GM21390 (cell line): ENCODE measurements around the gene SOX9.

Source experiments
- ATAC-seq: cut with Tn5 transposase; IDR thresholded peaks from one replicate; pipeline ENCODE4 v1.9.1; 2021; ENCODE audit not compliant: unreplicated experiment

The SOX9 gene

GRCh38 chr17:72120642-72121163 is at the start of gene SOX9:
TSS of gene SOX9 (plus strand) at chr17:72121020. CDS start at chr17:72121392, 372 bp downstream.
- ATAC-seq: peak; percentile 74

- ATAC-seq: no peak
These were observed 49.5 kb upstream of the SOX9 start for GRCh38 chr17:72071330-72071729.

GRCh38 chr17:72075995-72076677 is 44.7 kb upstream of the SOX9 start:
- ATAC-seq: no peak

- no peak for ATAC-seq
These were observed 44.2 kb upstream of the SOX9 start for GRCh38 chr17:72076678-72077030.

- ATAC-seq: no peak
These were observed 43.4 kb upstream of the SOX9 start for GRCh38 chr17:72077326-72077960.

GRCh38 chr17:72079700-72080099 is 41.1 kb upstream of the SOX9 start:
- no peak for ATAC-seq

GRCh38 chr17:72087876-72088275 is 32.9 kb upstream of the SOX9 start:
- ATAC-seq: no peak

GRCh38 chr17:72089453-72089987 is 31.3 kb upstream of the SOX9 start:
- ATAC-seq: no peak

- ATAC-seq: no peak
These were observed 30.7 kb upstream of the SOX9 start for GRCh38 chr17:72090108-72090507.

- ATAC-seq: no peak
These were observed 28.0 kb upstream of the SOX9 start for GRCh38 chr17:72092710-72093322.

- ATAC-seq: no peak
These were observed 27.1 kb upstream of the SOX9 start for GRCh38 chr17:72093707-72094106.

- no peak for ATAC-seq
These were observed 25.5 kb upstream of the SOX9 start for GRCh38 chr17:72095316-72095715.

- no peak for ATAC-seq
These were observed 23.7 kb upstream of the SOX9 start for GRCh38 chr17:72097144-72097543.

GRCh38 chr17:72099919-72100318 is 20.9 kb upstream of the SOX9 start:
- no peak for ATAC-seq

GRCh38 chr17:72100470-72100869 is 20.4 kb upstream of the SOX9 start:
- ATAC-seq: no peak

GRCh38 chr17:72101526-72101925 is 19.3 kb upstream of the SOX9 start:
- no peak for ATAC-seq

- no peak for ATAC-seq
These were observed 18.5 kb upstream of the SOX9 start for GRCh38 chr17:72102366-72102765.

- ATAC-seq: no peak
These were observed 16.5 kb upstream of the SOX9 start for GRCh38 chr17:72104164-72104862.

GRCh38 chr17:72104863-72105234 is 16.0 kb upstream of the SOX9 start:
- no peak for ATAC-seq

- ATAC-seq: no peak
These were observed 13.7 kb upstream of the SOX9 start for GRCh38 chr17:72107100-72107499.

GRCh38 chr17:72110231-72110941 is 10.4 kb upstream of the SOX9 start:
- ATAC-seq: no peak
